Measurements from ENCODE around the gene IL18. TPM values are rescaled to one million over a fixed set of nuclear protein-coding genes. Genes with fewer than 3 reads are reported as not detected.
A peak's percentile ranks its signal among the peaks of the same experiment; 100 is the strongest.

The IL18 gene
- total RNA-seq, 1 donor from 2014 or later: 1.4 TPM

GRCh38 chr11:112178428-112178827, 14.5 kb upstream of the IL18 start:
- H3K4me1 Mint-ChIP-seq (ENCODE audit: low read depth): peaks cover 13% of the 10 kb centered on the region
- H3K27ac Mint-ChIP-seq: no peak overlapping the region
- H3K9me3 Mint-ChIP-seq (ENCODE audit: low read depth): no peaks in the 10 kb centered on the region

GRCh38 chr11:112177589-112177988, 13.7 kb upstream of the IL18 start:
- no peaks in the 10 kb centered on the region for H3K9me3 Mint-ChIP-seq (ENCODE audit: low read depth)
- TF ChIP-seq CTCF (IDR thresholded peaks at IDR 0.05; ENCODE audit: unreplicated experiment): no peak
- H3K4me1 Mint-ChIP-seq (ENCODE audit: low read depth): peaks cover 13% of the 10 kb centered on the region
- H3K27ac Mint-ChIP-seq: no peak overlapping the region
- peaks cover 4% of the 10 kb centered on the region for H3K36me3 Mint-ChIP-seq (ENCODE audit: insufficient read depth)
- no peak for DNase-seq (ENCODE audit: low spot score, unreplicated experiment)
- H3K4me3 Mint-ChIP-seq (ENCODE audit: low read depth): no peak overlapping the region
- H3K27me3 Mint-ChIP-seq: peaks cover 3% of the 10 kb centered on the region

More at GRCh38 chr11:112178428-112178827, 14.5 kb upstream of the IL18 start:
- Mint-ChIP-seq H3K36me3 (ENCODE audit: insufficient read depth) (peaks cover 4% of the 10 kb centered on the region), H3K4me3 (ENCODE audit: low read depth) (no peak overlapping the region), H3K27me3 (peaks cover 3% of the 10 kb centered on the region)
- no peak for TF ChIP-seq CTCF (IDR thresholded peaks at IDR 0.05; ENCODE audit: unreplicated experiment)
- DNase-seq (ENCODE audit: low spot score, unreplicated experiment): no peak

GRCh38 chr11:112176077-112176476, 12.2 kb upstream of the IL18 start:
- peaks cover 3% of the 10 kb centered on the region for H3K36me3 Mint-ChIP-seq (ENCODE audit: insufficient read depth)
- no peak for TF ChIP-seq CTCF (IDR thresholded peaks at IDR 0.05; ENCODE audit: unreplicated experiment)
- DNase-seq (ENCODE audit: low spot score, unreplicated experiment): no peak
- peaks cover 13% of the 10 kb centered on the region for H3K4me1 Mint-ChIP-seq (ENCODE audit: low read depth)
- H3K27me3 Mint-ChIP-seq: peaks cover 3% of the 10 kb centered on the region
- H3K4me3 Mint-ChIP-seq (ENCODE audit: low read depth): no peak overlapping the region
- H3K9me3 Mint-ChIP-seq (ENCODE audit: low read depth): no peaks in the 10 kb centered on the region
- H3K27ac Mint-ChIP-seq: no peak overlapping the region

GRCh38 chr11:112175599-112175952, 11.7 kb upstream of the IL18 start:
- Mint-ChIP-seq H3K9me3 (ENCODE audit: low read depth) (no peaks in the 10 kb centered on the region), H3K4me1 (ENCODE audit: low read depth) (peaks cover 13% of the 10 kb centered on the region), H3K4me3 (ENCODE audit: low read depth) (peak overlapping the region; percentile 43), H3K36me3 (ENCODE audit: insufficient read depth) (no peaks in the 10 kb centered on the region), H3K27ac (peak overlapping the region; percentile 71), H3K27me3 (peaks cover 3% of the 10 kb centered on the region)
- no peak for TF ChIP-seq CTCF (IDR thresholded peaks at IDR 0.05; ENCODE audit: unreplicated experiment)
- DNase-seq (ENCODE audit: low spot score, unreplicated experiment): no peak

- Mint-ChIP-seq H3K27me3 (peaks cover 3% of the 10 kb centered on the region), H3K4me1 (ENCODE audit: low read depth) (peaks cover 13% of the 10 kb centered on the region), H3K4me3 (ENCODE audit: low read depth) (peak within 1 kb of the TSS; percentile 43)
These were observed 11.1 kb upstream of the IL18 start, which contains the start of gene BCO2 for GRCh38 chr11:112174789-112175598. Gene BCO2, plus strand, starts transcription at chr11:112175512. Its CDS starts 90 bp downstream, at chr11:112175602.

More at GRCh38 chr11:112174789-112175598, 11.1 kb upstream of the IL18 start, which contains the start of gene BCO2:
- peak; percentile 37 for DNase-seq (ENCODE audit: low spot score, unreplicated experiment)
- TF ChIP-seq CTCF (IDR thresholded peaks at IDR 0.05; ENCODE audit: unreplicated experiment): peak; percentile 76
- no peaks in the 10 kb centered on the region for H3K36me3 Mint-ChIP-seq (ENCODE audit: insufficient read depth)
- H3K9me3 Mint-ChIP-seq (ENCODE audit: low read depth): no peaks in the 10 kb centered on the region
- H3K27ac Mint-ChIP-seq: peak within 1 kb of the TSS; percentile 71

Measured in progenitor cell of endocrine pancreas (in vitro differentiated cells).